ENCODE data around the gene THAP6.
"Not testable (repeated sequence)": the region's sequence is repeated elsewhere in the genome, so short reads cannot be mapped to it uniquely, and the experiment has no call there.

DNA sequence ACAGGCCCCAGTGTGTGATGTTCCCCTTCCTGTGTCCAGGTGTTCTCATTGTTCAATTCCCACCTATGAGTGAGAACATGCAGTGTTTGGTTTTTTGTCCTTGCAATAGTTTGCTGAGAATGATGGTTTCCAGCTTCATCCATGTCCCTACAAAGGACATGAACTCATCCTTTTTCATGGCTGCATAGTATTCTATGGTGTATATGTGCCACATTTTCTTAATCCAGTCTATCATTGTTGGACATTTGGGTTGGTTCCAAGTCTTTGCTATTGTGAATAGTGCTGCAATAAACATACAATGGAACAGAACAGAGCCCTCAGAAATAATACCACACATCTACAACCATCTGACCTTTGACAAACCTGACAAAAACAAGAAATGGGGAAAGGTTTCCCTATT lies 19.7 kb downstream of the THAP6 start:
- TF ChIP-seq, protein P1, sequence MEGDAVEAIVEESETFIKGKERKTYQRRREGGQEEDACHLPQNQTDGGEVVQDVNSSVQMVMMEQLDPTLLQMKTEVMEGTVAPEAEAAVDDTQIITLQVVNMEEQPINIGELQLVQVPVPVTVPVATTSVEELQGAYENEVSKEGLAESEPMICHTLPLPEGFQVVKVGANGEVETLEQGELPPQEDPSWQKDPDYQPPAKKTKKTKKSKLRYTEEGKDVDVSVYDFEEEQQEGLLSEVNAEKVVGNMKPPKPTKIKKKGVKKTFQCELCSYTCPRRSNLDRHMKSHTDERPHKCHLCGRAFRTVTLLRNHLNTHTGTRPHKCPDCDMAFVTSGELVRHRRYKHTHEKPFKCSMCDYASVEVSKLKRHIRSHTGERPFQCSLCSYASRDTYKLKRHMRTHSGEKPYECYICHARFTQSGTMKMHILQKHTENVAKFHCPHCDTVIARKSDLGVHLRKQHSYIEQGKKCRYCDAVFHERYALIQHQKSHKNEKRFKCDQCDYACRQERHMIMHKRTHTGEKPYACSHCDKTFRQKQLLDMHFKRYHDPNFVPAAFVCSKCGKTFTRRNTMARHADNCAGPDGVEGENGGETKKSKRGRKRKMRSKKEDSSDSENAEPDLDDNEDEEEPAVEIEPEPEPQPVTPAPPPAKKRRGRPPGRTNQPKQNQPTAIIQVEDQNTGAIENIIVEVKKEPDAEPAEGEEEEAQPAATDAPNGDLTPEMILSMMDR (conservative IDR thresholded peaks at IDR 0.05 in 1 of 2, IDR thresholded peaks at IDR 0.05 in 1 of 2; ENCODE audit: low read depth in 1 of 2, low read length in 2 of 2), result not testable (repeated sequence)
- TF ChIP-seq EZH2 (IDR thresholded peaks at IDR 0.05; ENCODE audit: low read length, missing control alignments), result not testable (repeated sequence)
